ENCODE results near the gene RAB11A. TPM values are rescaled to one million over a fixed set of nuclear protein-coding genes. Genes with fewer than 3 reads are reported as not detected.

Gene RAB11A
- total RNA-seq, 2 donors from 2014 or later = 233 to 295 TPM

- H3K27ac Mint-ChIP-seq = no peak overlapping the region
- Histone ChIP-seq H3K27ac (ENCODE audit: low read depth, low read length) (no peak overlapping the region), H3K4me1 (ENCODE audit: control insufficient read depth, insufficient read depth, low read length) (no peaks in the 10 kb centered on the region), H3K36me3 (ENCODE audit: control insufficient read depth, insufficient read depth, low read length) (no peaks in the 10 kb centered on the region), H3K9ac (ENCODE audit: extremely low read depth, low read length, poor library complexity, severe bottlenecking) (no peak overlapping the region), H3K9me3 (ENCODE audit: control insufficient read depth, low read length) (no peaks in the 10 kb centered on the region), H3K4me3 (ENCODE audit: low read length) (no peak overlapping the region), H3K27me3 (ENCODE audit: control insufficient read depth, insufficient read depth, low read length, poor library complexity, severe bottlenecking) (no peaks in the 10 kb centered on the region)
- DNase-seq = peak; percentile 86
- no peaks in the 10 kb centered on the region for H3K27me3 Mint-ChIP-seq (ENCODE audit: insufficient read depth)
- no peaks in the 10 kb centered on the region for H3K36me3 Mint-ChIP-seq (ENCODE audit: low read depth)
- no peak overlapping the region for H3K4me3 Mint-ChIP-seq
- TF ChIP-seq, protein P1, sequence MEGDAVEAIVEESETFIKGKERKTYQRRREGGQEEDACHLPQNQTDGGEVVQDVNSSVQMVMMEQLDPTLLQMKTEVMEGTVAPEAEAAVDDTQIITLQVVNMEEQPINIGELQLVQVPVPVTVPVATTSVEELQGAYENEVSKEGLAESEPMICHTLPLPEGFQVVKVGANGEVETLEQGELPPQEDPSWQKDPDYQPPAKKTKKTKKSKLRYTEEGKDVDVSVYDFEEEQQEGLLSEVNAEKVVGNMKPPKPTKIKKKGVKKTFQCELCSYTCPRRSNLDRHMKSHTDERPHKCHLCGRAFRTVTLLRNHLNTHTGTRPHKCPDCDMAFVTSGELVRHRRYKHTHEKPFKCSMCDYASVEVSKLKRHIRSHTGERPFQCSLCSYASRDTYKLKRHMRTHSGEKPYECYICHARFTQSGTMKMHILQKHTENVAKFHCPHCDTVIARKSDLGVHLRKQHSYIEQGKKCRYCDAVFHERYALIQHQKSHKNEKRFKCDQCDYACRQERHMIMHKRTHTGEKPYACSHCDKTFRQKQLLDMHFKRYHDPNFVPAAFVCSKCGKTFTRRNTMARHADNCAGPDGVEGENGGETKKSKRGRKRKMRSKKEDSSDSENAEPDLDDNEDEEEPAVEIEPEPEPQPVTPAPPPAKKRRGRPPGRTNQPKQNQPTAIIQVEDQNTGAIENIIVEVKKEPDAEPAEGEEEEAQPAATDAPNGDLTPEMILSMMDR (conservative IDR thresholded peaks at IDR 0.05) = peak; percentile 95
- H3K4me1 Mint-ChIP-seq = peaks cover 12% of the 10 kb centered on the region
- H3K9me3 Mint-ChIP-seq = no peaks in the 10 kb centered on the region
- 82% methylated on average over 4 to 12 of the region's 12 CpGs for WGBS, 2 experiments (ENCODE audit: insufficient coverage in 1 of 2, insufficient read length in 1 of 2)
These were observed 12.4 kb upstream of the RAB11A start for GRCh38 chr15:65856821-65857455.

DNA sequence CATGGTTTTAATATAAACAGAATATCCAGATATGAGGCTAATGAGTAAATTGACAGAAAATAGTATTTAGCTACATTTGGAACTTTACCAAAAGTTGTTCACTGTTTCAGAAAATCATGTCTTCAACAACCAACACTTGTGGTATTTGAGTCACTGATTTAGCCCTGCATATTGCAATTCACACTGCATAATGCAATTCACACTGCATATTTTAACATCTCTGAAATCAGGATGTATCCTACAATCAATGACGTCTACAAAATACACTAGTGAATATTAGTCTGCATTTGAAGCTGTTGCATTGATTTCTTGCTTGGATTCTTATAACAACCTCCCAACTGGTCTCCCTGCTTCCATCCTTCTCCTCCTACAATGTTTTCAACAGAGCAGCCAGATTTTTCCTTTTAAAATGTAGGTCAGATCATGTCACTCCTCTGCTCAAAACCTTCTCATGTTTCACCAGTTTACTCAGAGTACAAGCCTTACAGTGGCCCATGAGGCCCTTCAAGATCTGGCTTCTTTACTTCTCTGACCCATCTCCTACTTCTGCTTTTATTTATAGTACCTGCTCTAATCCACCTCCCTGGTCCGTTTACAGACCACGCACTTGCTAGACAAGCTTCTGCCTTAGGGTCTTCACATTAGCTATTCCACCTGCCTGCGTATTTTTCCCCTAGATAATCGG is 11.4 kb upstream of the RAB11A start:
- no peaks in the 10 kb centered on the region for H3K36me3 ChIP-seq (ENCODE audit: control insufficient read depth, insufficient read depth, low read length)
- H3K27me3 Mint-ChIP-seq (ENCODE audit: insufficient read depth) = no peaks in the 10 kb centered on the region
- no peaks in the 10 kb centered on the region for H3K27me3 ChIP-seq (ENCODE audit: control insufficient read depth, insufficient read depth, low read length, poor library complexity, severe bottlenecking)
- 81 to 93% methylated on average over 4 to 5 of the region's 5 CpGs for WGBS, 2 experiments (ENCODE audit: insufficient coverage in 1 of 2, insufficient read length in 1 of 2)
- TF ChIP-seq, protein P1 (conservative IDR thresholded peaks at IDR 0.05) = no peak
- H3K9me3 ChIP-seq (ENCODE audit: control insufficient read depth, low read length) = no peaks in the 10 kb centered on the region
- DNase-seq = peak; percentile 49
- no peak overlapping the region for H3K27ac Mint-ChIP-seq
- H3K9me3 Mint-ChIP-seq = no peaks in the 10 kb centered on the region
- H3K4me1 ChIP-seq (ENCODE audit: control insufficient read depth, insufficient read depth, low read length) = no peaks in the 10 kb centered on the region
- peaks cover 16% of the 10 kb centered on the region for H3K4me1 Mint-ChIP-seq
- no peak overlapping the region for H3K27ac ChIP-seq (ENCODE audit: low read depth, low read length)
- no peaks in the 10 kb centered on the region for H3K36me3 Mint-ChIP-seq (ENCODE audit: low read depth)
- H3K4me3 Mint-ChIP-seq = no peak overlapping the region
- H3K9ac ChIP-seq (ENCODE audit: extremely low read depth, low read length, poor library complexity, severe bottlenecking) = no peak overlapping the region
- H3K4me3 ChIP-seq (ENCODE audit: low read length) = no peak overlapping the region

DNA sequence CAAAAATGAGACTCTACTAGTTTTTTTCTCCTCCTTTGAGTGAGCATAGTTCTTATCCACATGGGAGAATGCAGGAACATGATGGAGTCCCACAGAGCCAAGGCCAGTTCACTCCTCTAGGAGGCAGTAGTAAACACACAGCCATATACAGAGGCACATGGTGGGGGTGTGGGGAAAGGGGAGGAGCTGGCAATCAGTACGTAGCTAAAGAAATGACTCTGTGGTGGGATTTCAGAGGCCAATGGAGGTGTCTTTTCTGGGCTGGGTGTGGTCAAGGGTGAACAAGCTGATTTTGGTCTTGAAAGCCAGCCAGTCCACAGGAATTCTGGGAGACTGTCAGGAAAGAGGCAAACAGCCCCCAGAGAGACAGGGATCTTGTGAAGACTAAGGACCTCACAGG is 6.6 kb upstream of the RAB11A start:
- H3K27ac Mint-ChIP-seq = no peak overlapping the region
- 48% methylated on average over 1 of the region's 1 CpG; no CpG with 5 or more reads in 1 of the 2 experiments for WGBS, 2 experiments (ENCODE audit: insufficient coverage in 1 of 2, insufficient read length in 1 of 2)
- no peaks in the 10 kb centered on the region for H3K27me3 ChIP-seq (ENCODE audit: control insufficient read depth, insufficient read depth, low read length, poor library complexity, severe bottlenecking)
- no peaks in the 10 kb centered on the region for H3K36me3 ChIP-seq (ENCODE audit: control insufficient read depth, insufficient read depth, low read length)
- H3K27ac ChIP-seq (ENCODE audit: low read depth, low read length) = no peak overlapping the region
- DNase-seq = peak; percentile 93
- no peaks in the 10 kb centered on the region for H3K27me3 Mint-ChIP-seq (ENCODE audit: insufficient read depth)
- TF ChIP-seq, protein P1 (conservative IDR thresholded peaks at IDR 0.05) = peak; percentile 76
- no peak overlapping the region for H3K4me3 ChIP-seq (ENCODE audit: low read length)
- H3K36me3 Mint-ChIP-seq (ENCODE audit: low read depth) = no peaks in the 10 kb centered on the region
- H3K4me1 Mint-ChIP-seq = peaks cover 23% of the 10 kb centered on the region
- H3K9me3 Mint-ChIP-seq = no peaks in the 10 kb centered on the region
- H3K9me3 ChIP-seq (ENCODE audit: control insufficient read depth, low read length) = no peaks in the 10 kb centered on the region
- H3K4me3 Mint-ChIP-seq = no peak overlapping the region
- H3K9ac ChIP-seq (ENCODE audit: extremely low read depth, low read length, poor library complexity, severe bottlenecking) = no peak overlapping the region
- no peaks in the 10 kb centered on the region for H3K4me1 ChIP-seq (ENCODE audit: control insufficient read depth, insufficient read depth, low read length)

Data from endodermal cell (in vitro differentiated cells).